Stimulated activated CD8-positive, alpha-beta memory T cell treated with anti-CD3 and anti-CD28 coated beads, Interleukin-4, amount 100 ng/mL, for 24 hours (primary cell): ENCODE results near the gene INTS1.
A peak's percentile ranks its signal among the peaks of the same experiment; 100 is the strongest.
"Not testable (repeated sequence)": the region's sequence is repeated elsewhere in the genome, so short reads cannot be mapped to it uniquely, and the experiment has no call there.

ENCODE experiments used
- DNase-seq: peaks from one replicate; pipeline ENCODE4 v3.0.0-alpha.2; 2020; ENCODE audit warnings: low read depth

Gene INTS1

GRCh38 chr7:1460821-1461645, 43.2 kb downstream of the INTS1 start:
- DNase-seq, result no peak

- DNase-seq, result no peak
Observed at GRCh38 chr7:1459920-1460820, 44.0 kb downstream of the INTS1 start.

- DNase-seq, result peak; percentile 96
Observed at GRCh38 chr7:1459512-1459892, 44.7 kb downstream of the INTS1 start.

- no peak for DNase-seq
Observed at GRCh38 chr7:1458683-1459511, 45.3 kb downstream of the INTS1 start, which contains the start of gene MICALL2. Gene MICALL2 (minus strand): TSS chr7:1459470. CDS start chr7:1459326, 144 bp downstream.

GRCh38 chr7:1457949-1458682, 46.1 kb downstream of the INTS1 start:
- DNase-seq, result no peak

- DNase-seq, result no peak
Observed at GRCh38 chr7:1457059-1457948, 46.9 kb downstream of the INTS1 start.

- no peak for DNase-seq
Observed at GRCh38 chr7:1455955-1456354, 48.2 kb downstream of the INTS1 start.

GRCh38 chr7:1455241-1455939, 48.8 kb downstream of the INTS1 start:
- no peak for DNase-seq

- no peak for DNase-seq
Observed at GRCh38 chr7:1454542-1454941, 49.6 kb downstream of the INTS1 start.

GRCh38 chr7:1452205-1452604, 52.0 kb downstream of the INTS1 start:
- DNase-seq, result no peak

- DNase-seq, result no peak
Observed at GRCh38 chr7:1450987-1451386, 53.2 kb downstream of the INTS1 start.

GRCh38 chr7:1450431-1450830, 53.8 kb downstream of the INTS1 start:
- no peak for DNase-seq

- no peak for DNase-seq
Observed at GRCh38 chr7:1449951-1450350, 54.2 kb downstream of the INTS1 start.

GRCh38 chr7:1449501-1449900, 54.7 kb downstream of the INTS1 start:
- DNase-seq, result no peak

GRCh38 chr7:1448958-1449357, 55.2 kb downstream of the INTS1 start:
- no peak for DNase-seq

GRCh38 chr7:1447551-1448244, 56.5 kb downstream of the INTS1 start:
- DNase-seq, result no peak

GRCh38 chr7:1447112-1447511, 57.1 kb downstream of the INTS1 start:
- no peak for DNase-seq

GRCh38 chr7:1446620-1447032, 57.6 kb downstream of the INTS1 start:
- DNase-seq, result no peak

- not testable (repeated sequence) for DNase-seq
Observed at GRCh38 chr7:1446026-1446425, 58.2 kb downstream of the INTS1 start.
